SK-N-SH treated with all-trans-retinoic acid at 6 μM for 48 hours (cell line): ENCODE results near the gene ARHGEF37.

Experiments used
- ATAC-seq: fragments of 200-7000 bp; cut with Tn5 transposase; 3 replicates; pipeline ENCODE4 v1.9.1; 2020; ENCODE audit warnings: mild to moderate bottlenecking, moderate library complexity
- BACH2 ChIP-seq: fragments of 250-450 bp; sonication (Bioruptor Pico); IDR thresholded peaks from 2 replicates; pipeline ENCODE4 v1.9.0; 2021; ENCODE audit warnings: mild to moderate bottlenecking, borderline replicate concordance
- CSRNP3 ChIP-seq: fragments of 250-450 bp; sonication (Bioruptor Pico); IDR thresholded peaks from 2 replicates; pipeline ENCODE4 v1.5.1; 2021; ENCODE audit warnings: mild to moderate bottlenecking, moderate library complexity
- GLIS3 ChIP-seq: fragments of 250-450 bp; sonication (Bioruptor Pico); IDR thresholded peaks from 2 replicates; pipeline ENCODE4 v1.5.0; 2020; ENCODE audit warnings: mild to moderate bottlenecking, moderate library complexity
- ISL1 ChIP-seq: fragments of 250-450 bp; sonication (Bioruptor Pico); IDR thresholded peaks from 2 replicates; pipeline ENCODE4 v2.1.2; 2022; ENCODE audit warnings: mild to moderate bottlenecking, moderate library complexity
- OSR1 ChIP-seq: fragments of 250-450 bp; sonication (Bioruptor Pico); IDR thresholded peaks from 2 replicates; pipeline ENCODE4 v1.8.0; 2022; ENCODE audit warnings: moderate library complexity, mild to moderate bottlenecking, inconsistent platforms
- RARB ChIP-seq: fragments of 250-450 bp; sonication (Bioruptor Pico); IDR thresholded peaks from 2 replicates; pipeline ENCODE4 v1.8.0; 2021; ENCODE audit warnings: mild to moderate bottlenecking, moderate library complexity
- TOX ChIP-seq: fragments of 250-450 bp; sonication (Bioruptor Pico); IDR thresholded peaks from 2 replicates; pipeline ENCODE4 v1.8.0; 2021; ENCODE audit warnings: mild to moderate bottlenecking, moderate library complexity, borderline replicate concordance
- ZC3H10 ChIP-seq: fragments of 250-450 bp; sonication (Bioruptor Pico); IDR thresholded peaks from 2 replicates; pipeline ENCODE4 v1.5.1; 2021; ENCODE audit warnings: mild to moderate bottlenecking, moderate library complexity
- ZFP30 ChIP-seq: fragments of 450-650 bp; formaldehyde crosslinking; IDR thresholded peaks from 2 replicates; pipeline ENCODE4 v1.5.0; 2022; ENCODE audit warnings: mild to moderate bottlenecking, moderate library complexity
- ZNF565 ChIP-seq: fragments of 450-650 bp; formaldehyde crosslinking; conservative IDR thresholded peaks from 2 replicates; pipeline ENCODE4 v1.5.0; 2020; ENCODE audit warnings: low read depth, mild to moderate bottlenecking, moderate library complexity
- ZNF70 ChIP-seq: fragments of 450-650 bp; formaldehyde crosslinking; IDR thresholded peaks from 2 replicates; pipeline ENCODE4 v1.5.0; 2020; ENCODE audit warnings: mild to moderate bottlenecking, moderate library complexity
- TF ChIP-seq, protein P1 (sequence below): fragments of 250-450 bp; sonication (Bioruptor Pico); IDR thresholded peaks from 2 replicates; pipeline ENCODE4 v1.8.0; 2021; ENCODE audit warnings: low read depth, mild to moderate bottlenecking, moderate library complexity, borderline replicate concordance
- TF ChIP-seq, protein P2 (sequence below): fragments of 250-450 bp; sonication (Bioruptor Pico); IDR thresholded peaks from 2 replicates; pipeline ENCODE4 v1.8.0; 2020; ENCODE audit warnings: mild to moderate bottlenecking, moderate library complexity, borderline replicate concordance

Gene ARHGEF37

DNA sequence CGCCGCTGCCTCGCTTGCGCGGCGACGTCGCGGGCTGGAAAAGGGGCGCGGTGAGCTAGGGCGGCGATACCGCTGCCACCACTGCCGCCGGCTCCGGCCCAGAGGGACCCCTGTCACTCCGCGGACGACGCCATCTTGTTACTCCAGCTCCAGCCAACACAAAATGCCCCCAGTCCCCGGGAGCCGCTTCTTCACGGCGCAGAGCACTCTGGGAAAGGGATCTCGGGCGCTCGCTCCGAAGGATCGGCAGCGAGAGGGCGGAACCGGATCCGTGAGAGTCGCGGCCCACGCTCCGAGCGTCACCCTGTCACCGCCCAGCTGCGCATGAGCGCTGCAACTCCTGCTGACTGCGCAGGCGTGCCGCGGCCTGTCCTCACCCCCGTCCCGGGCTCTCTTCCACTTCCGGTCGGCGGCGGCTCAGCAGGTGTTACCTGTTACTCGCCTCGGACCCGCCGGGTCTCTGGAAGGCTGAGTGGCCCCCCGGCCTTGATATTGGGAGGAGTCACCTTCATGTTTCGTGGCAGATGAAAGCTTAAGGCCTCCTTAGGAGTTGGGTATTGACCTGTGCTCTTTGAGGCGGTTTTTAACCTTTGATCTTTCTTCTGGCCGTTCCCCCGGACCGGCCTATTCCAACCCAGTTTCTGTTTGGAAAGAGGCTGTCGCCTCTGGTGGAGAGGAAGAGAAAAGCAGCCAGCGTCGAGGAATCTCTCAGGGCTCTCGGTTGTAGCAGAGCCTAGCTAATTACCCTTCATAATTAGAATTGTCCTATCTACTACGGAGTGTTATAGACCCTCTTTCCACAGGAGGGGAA is 29.9 kb upstream of the ARHGEF37 start, which contains the start of gene CSNK1A1 (continued):
- TF ChIP-seq BACH2 (CRISPR knock-in tag): no peak

- no peak for ATAC-seq
- TF ChIP-seq GLIS3 (CRISPR knock-in tag): no peak
- no peak for TF ChIP-seq TOX (CRISPR knock-in tag)
- TF ChIP-seq, protein P1, sequence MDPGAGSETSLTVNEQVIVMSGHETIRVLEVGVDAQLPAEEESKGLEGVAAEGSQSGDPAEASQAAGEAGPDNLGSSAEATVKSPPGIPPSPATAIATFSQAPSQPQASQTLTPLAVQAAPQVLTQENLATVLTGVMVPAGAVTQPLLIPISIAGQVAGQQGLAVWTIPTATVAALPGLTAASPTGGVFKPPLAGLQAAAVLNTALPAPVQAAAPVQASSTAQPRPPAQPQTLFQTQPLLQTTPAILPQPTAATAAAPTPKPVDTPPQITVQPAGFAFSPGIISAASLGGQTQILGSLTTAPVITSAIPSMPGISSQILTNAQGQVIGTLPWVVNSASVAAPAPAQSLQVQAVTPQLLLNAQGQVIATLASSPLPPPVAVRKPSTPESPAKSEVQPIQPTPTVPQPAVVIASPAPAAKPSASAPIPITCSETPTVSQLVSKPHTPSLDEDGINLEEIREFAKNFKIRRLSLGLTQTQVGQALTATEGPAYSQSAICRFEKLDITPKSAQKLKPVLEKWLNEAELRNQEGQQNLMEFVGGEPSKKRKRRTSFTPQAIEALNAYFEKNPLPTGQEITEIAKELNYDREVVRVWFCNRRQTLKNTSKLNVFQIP: no peak
- no peak for TF ChIP-seq OSR1 (CRISPR knock-in tag)
- no peak for TF ChIP-seq CSRNP3 (CRISPR knock-in tag)
- no peak for TF ChIP-seq ZC3H10 (CRISPR knock-in tag)
- TF ChIP-seq ZFP30 (CRISPR knock-in tag): no peak
- TF ChIP-seq ZNF565: no peak
- TF ChIP-seq RARB (CRISPR knock-in tag): no peak
Observed at GRCh38 chr5:149552038-149552494, 29.2 kb upstream of the ARHGEF37 start.

- no peak for ATAC-seq
- TF ChIP-seq, protein P1: no peak
Observed at GRCh38 chr5:149552553-149553160, 28.6 kb upstream of the ARHGEF37 start.

- 0 out of 3 replicates have a peak, but pooled peaks have one; percentile 4 for ATAC-seq
- TF ChIP-seq CSRNP3 (CRISPR knock-in tag): no peak
- TF ChIP-seq ZC3H10 (CRISPR knock-in tag): no peak
- peak; percentile 49; the same call in 1 of the 2 replicates for TF ChIP-seq ISL1 (CRISPR knock-in tag)
- TF ChIP-seq, protein P1: no peak
- no peak for TF ChIP-seq ZNF565
- TF ChIP-seq, all 23 proteins: peak for 1
Observed at GRCh38 chr5:149559706-149560105, 21.6 kb upstream of the ARHGEF37 start.

GRCh38 chr5:149561848-149562247 is 19.4 kb upstream of the ARHGEF37 start:
- TF ChIP-seq ZNF70 (CRISPR knock-in tag) (no peak), TOX (CRISPR knock-in tag) (peak; percentile 42; the same call in 1 of the 2 replicates), ISL1 (CRISPR knock-in tag) (peak; percentile 48; the same call in 1 of the 2 replicates)
- TF ChIP-seq, protein P2, sequence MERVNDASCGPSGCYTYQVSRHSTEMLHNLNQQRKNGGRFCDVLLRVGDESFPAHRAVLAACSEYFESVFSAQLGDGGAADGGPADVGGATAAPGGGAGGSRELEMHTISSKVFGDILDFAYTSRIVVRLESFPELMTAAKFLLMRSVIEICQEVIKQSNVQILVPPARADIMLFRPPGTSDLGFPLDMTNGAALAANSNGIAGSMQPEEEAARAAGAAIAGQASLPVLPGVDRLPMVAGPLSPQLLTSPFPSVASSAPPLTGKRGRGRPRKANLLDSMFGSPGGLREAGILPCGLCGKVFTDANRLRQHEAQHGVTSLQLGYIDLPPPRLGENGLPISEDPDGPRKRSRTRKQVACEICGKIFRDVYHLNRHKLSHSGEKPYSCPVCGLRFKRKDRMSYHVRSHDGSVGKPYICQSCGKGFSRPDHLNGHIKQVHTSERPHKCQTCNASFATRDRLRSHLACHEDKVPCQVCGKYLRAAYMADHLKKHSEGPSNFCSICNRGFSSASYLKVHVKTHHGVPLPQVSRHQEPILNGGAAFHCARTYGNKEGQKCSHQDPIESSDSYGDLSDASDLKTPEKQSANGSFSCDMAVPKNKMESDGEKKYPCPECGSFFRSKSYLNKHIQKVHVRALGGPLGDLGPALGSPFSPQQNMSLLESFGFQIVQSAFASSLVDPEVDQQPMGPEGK (CRISPR knock-in tag): 0 out of 2 replicates have a peak, but pooled peaks have one; percentile 16
- ATAC-seq: peak; percentile 88
